Omental fat pad (tissue), 4 donors: ENCODE data around the gene DSG3. TPM values are rescaled to one million over a fixed set of nuclear protein-coding genes. Genes with fewer than 3 reads are reported as not detected.
A peak's percentile ranks its signal among the peaks of the same experiment; 100 is the strongest.

Source experiments
- ATAC-seq: fragments of 150-250 bp; one replicate; pipeline ENCODE4 v1.9.1; 2016; ENCODE audit warnings: mild to moderate bottlenecking, moderate library complexity; ENCODE audit not compliant: low FRiP score
- DNase-seq: peaks from one replicate; pipeline ENCODE4 v3.0.0-alpha.2; 2019; ENCODE audit warnings: low spot score
- CTCF ChIP-seq, 3 donors: fragments of 450-650 bp; IDR thresholded peaks; one replicate each; pipeline ENCODE4 v1.5.1; 2016 to 2017; ENCODE audit warnings: antibody characterized with exemption in 3 of 3, mild to moderate bottlenecking in 3 of 3, moderate library complexity in 2 of 3
- total RNA-seq, 4 donors: library from RNA; depleted of rRNA; stranded (reverse); fragments of >200 nt; gene quantifications; one replicate each; pipeline ENCODE4 v1.1.0, GENCODE V29; 2016

DSG3 gene
- total RNA-seq, 4 donors from 2014 or later: not detected

GRCh38 chr18:31512203-31512764 lies 64.7 kb downstream of the DSG3 start:
- DNase-seq (no peak), ATAC-seq (peak; percentile 43)
- TF ChIP-seq CTCF (IDR thresholded peaks at IDR 0.05): no peak

GRCh38 chr18:31513189-31513935 lies 65.8 kb downstream of the DSG3 start:
- no peak for TF ChIP-seq CTCF (IDR thresholded peaks at IDR 0.05)
- DNase-seq (no peak), ATAC-seq (peak; percentile 45)

GRCh38 chr18:31516437-31516836 lies 68.9 kb downstream of the DSG3 start:
- no peak for TF ChIP-seq CTCF (IDR thresholded peaks at IDR 0.05)
- DNase-seq (no peak), ATAC-seq (no peak)

- ATAC-seq (no peak), DNase-seq (no peak)
- no peak for TF ChIP-seq CTCF (IDR thresholded peaks at IDR 0.05)
Measured at GRCh38 chr18:31526374-31526773, 78.8 kb downstream of the DSG3 start.

Other genes with a start within 250 kb of the DSG3 start
- under 1 TPM in 2 of 4 donors, not detected in 2; 0.19 to 0.63 TPM for gene DSG1, start 129.6 kb upstream of the DSG3 start, total RNA-seq
- under 1 TPM in 3 of 4 donors, not detected in 1; 0.09 to 0.63 (median 0.19) TPM for gene DSG4, start 71.0 kb upstream of the DSG3 start, total RNA-seq
- gene DSG2, start 50.4 kb downstream of the DSG3 start, total RNA-seq: 10 to 100 TPM; 33.5 to 75.2 (median 42.2) TPM
- gene TTR, start 144.1 kb downstream of the DSG3 start, total RNA-seq: not detected
- gene B4GALT6, start 236.8 kb downstream of the DSG3 start, total RNA-seq: 1 to 10 TPM; 3.0 to 6.5 (median 4.9) TPM